ENCODE results near the gene ATXN1. TPM values are rescaled to one million over a fixed set of nuclear protein-coding genes. Genes with fewer than 3 reads are reported as not detected.

ATXN1 gene
- polyA plus RNA-seq, 6 donors from 2014 or later: 0.14 to 1.2 (median 0.60) TPM; not detected in 1

GRCh38 chr6:16361121-16361520 lies 400.1 kb downstream of the ATXN1 start:
- H3K27me3 Mint-ChIP-seq: peaks cover 8 to 15% (median 11%) of the 10 kb centered on the region in 3 donors
- DNase-seq: no peak
- H3K36me3 Mint-ChIP-seq: no peaks in the 10 kb centered on the region
- H3K4me1 Mint-ChIP-seq: peaks cover 0 to 4% (median 0%) of the 10 kb centered on the region in 3 donors
- no peak overlapping the region for H3K4me3 Mint-ChIP-seq
- no peak overlapping the region for H3K27ac Mint-ChIP-seq
- no peaks in the 10 kb centered on the region for H3K9me3 Mint-ChIP-seq
- ATAC-seq (ENCODE audit: low read depth in 2 of 2): no peak

- Mint-ChIP-seq H3K9me3 (no peaks in the 10 kb centered on the region), H3K4me3 (no peak overlapping the region), H3K27me3 (peaks cover 8 to 15% (median 15%) of the 10 kb centered on the region in 3 donors), H3K36me3 (no peaks in the 10 kb centered on the region), H3K4me1 (peaks cover 0 to 4% (median 0%) of the 10 kb centered on the region in 3 donors), H3K27ac (no peak overlapping the region)
- no peak for ATAC-seq (ENCODE audit: low read depth in 2 of 2)
- DNase-seq: no peak
Observed at GRCh38 chr6:16360365-16360764, 400.9 kb downstream of the ATXN1 start.

- no peak overlapping the region for H3K4me3 Mint-ChIP-seq
- H3K27ac Mint-ChIP-seq: no peak overlapping the region
- H3K9me3 Mint-ChIP-seq: no peaks in the 10 kb centered on the region
- no peak for ATAC-seq (ENCODE audit: low read depth in 2 of 2)
- peaks cover 8 to 15% (median 15%) of the 10 kb centered on the region in 3 donors for H3K27me3 Mint-ChIP-seq
- H3K4me1 Mint-ChIP-seq: peaks cover 0 to 4% (median 0%) of the 10 kb centered on the region in 3 donors
- H3K36me3 Mint-ChIP-seq: no peaks in the 10 kb centered on the region
- no peak for DNase-seq
Observed at GRCh38 chr6:16359563-16359962, 401.7 kb downstream of the ATXN1 start.

- H3K4me3 Mint-ChIP-seq: no peak overlapping the region
Observed at GRCh38 chr6:16358531-16359138, 402.6 kb downstream of the ATXN1 start.

GRCh38 chr6:16355699-16356446 lies 405.4 kb downstream of the ATXN1 start:
- H3K27ac Mint-ChIP-seq: no peak overlapping the region
- H3K9me3 Mint-ChIP-seq: no peaks in the 10 kb centered on the region
- H3K4me1 Mint-ChIP-seq: peaks cover 0 to 4% (median 0%) of the 10 kb centered on the region in 3 donors
- no peak for DNase-seq
- ATAC-seq (ENCODE audit: low read depth in 2 of 2): no peak
- H3K27me3 Mint-ChIP-seq: peaks cover 10 to 15% (median 11%) of the 10 kb centered on the region in 3 donors
- no peak overlapping the region for H3K4me3 Mint-ChIP-seq
- no peaks in the 10 kb centered on the region for H3K36me3 Mint-ChIP-seq

More at GRCh38 chr6:16358531-16359138, 402.6 kb downstream of the ATXN1 start:
- DNase-seq (no peak), ATAC-seq (ENCODE audit: low read depth in 2 of 2) (no peak)
- Mint-ChIP-seq H3K9me3 (no peaks in the 10 kb centered on the region), H3K27ac (no peak overlapping the region), H3K27me3 (peaks cover 8 to 15% (median 15%) of the 10 kb centered on the region in 3 donors), H3K36me3 (no peaks in the 10 kb centered on the region), H3K4me1 (peaks cover 0 to 4% (median 0%) of the 10 kb centered on the region in 3 donors)

- no peak for DNase-seq
Observed at GRCh38 chr6:16355238-16355637, 406.0 kb downstream of the ATXN1 start.

GRCh38 chr6:16354692-16355091 lies 406.6 kb downstream of the ATXN1 start:
- Mint-ChIP-seq H3K36me3 (no peaks in the 10 kb centered on the region), H3K9me3 (no peaks in the 10 kb centered on the region), H3K4me3 (no peak overlapping the region), H3K27ac (no peak overlapping the region), H3K4me1 (peaks cover 0 to 4% (median 0%) of the 10 kb centered on the region in 3 donors), H3K27me3 (peaks cover 7 to 15% (median 15%) of the 10 kb centered on the region in 3 donors)
- DNase-seq (no peak), ATAC-seq (ENCODE audit: low read depth in 2 of 2) (no peak)

More at GRCh38 chr6:16355238-16355637, 406.0 kb downstream of the ATXN1 start:
- peaks cover 0 to 4% (median 0%) of the 10 kb centered on the region in 3 donors for H3K4me1 Mint-ChIP-seq
- ATAC-seq (ENCODE audit: low read depth in 2 of 2): no peak
- no peak overlapping the region for H3K4me3 Mint-ChIP-seq
- no peaks in the 10 kb centered on the region for H3K9me3 Mint-ChIP-seq
- H3K36me3 Mint-ChIP-seq: no peaks in the 10 kb centered on the region
- peaks cover 10 to 15% (median 15%) of the 10 kb centered on the region in 3 donors for H3K27me3 Mint-ChIP-seq
- no peak overlapping the region for H3K27ac Mint-ChIP-seq

GRCh38 chr6:16352821-16353438 lies 408.3 kb downstream of the ATXN1 start:
- H3K36me3 Mint-ChIP-seq: no peaks in the 10 kb centered on the region
- peak overlapping the region in 1 of 6 donors; percentile 64 for H3K27ac Mint-ChIP-seq
- ATAC-seq (ENCODE audit: low read depth in 2 of 2) (no peak), DNase-seq (no peak)
- peaks cover 0 to 3% (median 0%) of the 10 kb centered on the region in 3 donors for H3K4me1 Mint-ChIP-seq
- H3K9me3 Mint-ChIP-seq: no peaks in the 10 kb centered on the region
- H3K27me3 Mint-ChIP-seq: peaks cover 6 to 13% (median 12%) of the 10 kb centered on the region in 3 donors
- H3K4me3 Mint-ChIP-seq: no peak overlapping the region

GRCh38 chr6:16352258-16352635 lies 409.0 kb downstream of the ATXN1 start:
- no peaks in the 10 kb centered on the region for H3K4me1 Mint-ChIP-seq
- DNase-seq (no peak), ATAC-seq (ENCODE audit: low read depth in 2 of 2) (no peak)
- H3K9me3 Mint-ChIP-seq: no peaks in the 10 kb centered on the region
- H3K4me3 Mint-ChIP-seq: no peak overlapping the region
- peaks cover 6 to 7% (median 6%) of the 10 kb centered on the region in 3 donors for H3K27me3 Mint-ChIP-seq
- no peaks in the 10 kb centered on the region for H3K36me3 Mint-ChIP-seq
- H3K27ac Mint-ChIP-seq: no peak overlapping the region

- Mint-ChIP-seq H3K4me3 (no peak overlapping the region), H3K36me3 (no peaks in the 10 kb centered on the region), H3K27ac (no peak overlapping the region), H3K27me3 (peaks cover 0 to 7% (median 6%) of the 10 kb centered on the region in 3 donors), H3K4me1 (no peaks in the 10 kb centered on the region), H3K9me3 (no peaks in the 10 kb centered on the region)
- DNase-seq (no peak), ATAC-seq (ENCODE audit: low read depth in 2 of 2) (no peak)
Observed at GRCh38 chr6:16349544-16349943, 411.7 kb downstream of the ATXN1 start.

GRCh38 chr6:16346831-16347230 lies 414.4 kb downstream of the ATXN1 start:
- Mint-ChIP-seq H3K4me3 (no peak overlapping the region), H3K9me3 (no peaks in the 10 kb centered on the region), H3K36me3 (no peaks in the 10 kb centered on the region), H3K4me1 (no peaks in the 10 kb centered on the region), H3K27ac (no peak overlapping the region), H3K27me3 (peaks cover 0 to 6% (median 4%) of the 10 kb centered on the region in 3 donors)
- ATAC-seq (ENCODE audit: low read depth in 2 of 2) (no peak), DNase-seq (no peak)

- H3K27me3 Mint-ChIP-seq: peaks cover 0 to 6% (median 4%) of the 10 kb centered on the region in 3 donors
- no peak overlapping the region for H3K27ac Mint-ChIP-seq
- H3K4me3 Mint-ChIP-seq: no peak overlapping the region
- no peaks in the 10 kb centered on the region for H3K36me3 Mint-ChIP-seq
- ATAC-seq (ENCODE audit: low read depth in 2 of 2) (no peak), DNase-seq (no peak)
- no peaks in the 10 kb centered on the region for H3K4me1 Mint-ChIP-seq
- no peaks in the 10 kb centered on the region for H3K9me3 Mint-ChIP-seq
Observed at GRCh38 chr6:16345449-16346330, 415.6 kb downstream of the ATXN1 start.

- no peaks in the 10 kb centered on the region for H3K4me1 Mint-ChIP-seq
- ATAC-seq (ENCODE audit: low read depth in 2 of 2) (no peak), DNase-seq (no peak)
- H3K9me3 Mint-ChIP-seq: no peaks in the 10 kb centered on the region
- no peak overlapping the region for H3K4me3 Mint-ChIP-seq
- H3K27ac Mint-ChIP-seq: no peak overlapping the region
- H3K36me3 Mint-ChIP-seq: no peaks in the 10 kb centered on the region
- H3K27me3 Mint-ChIP-seq: peaks cover 0 to 6% (median 0%) of the 10 kb centered on the region in 3 donors
Observed at GRCh38 chr6:16344756-16345155, 416.5 kb downstream of the ATXN1 start.

Measured in naive B cell (primary cell).